Renal cortex interstitium (tissue), 11 donors: ENCODE results near the gene PNPLA8. TPM values are rescaled to one million over a fixed set of nuclear protein-coding genes. Genes with fewer than 3 reads are reported as not detected.
"Not testable (repeated sequence)": the region's sequence is repeated elsewhere in the genome, so short reads cannot be mapped to it uniquely, and the experiment has no call there.

Experiments
- DNase-seq, 11 donors: peaks; one replicate each; pipeline ENCODE4 v3.0.0-alpha.2; 2013; ENCODE audit warnings: low read depth in 9 of 11, low spot score in 4 of 11; ENCODE audit errors: extremely low read depth in 1 of 11
- polyA plus RNA-seq, 3 donors: library from polyadenylated mRNA; unstranded; fragments of 120-200 nt; gene quantifications; one replicate each; pipeline ENCODE4 v1.2.1, GENCODE V29; 2013; ENCODE audit not compliant: insufficient read length in 3 of 3

The PNPLA8 gene
- polyA plus RNA-seq, 3 donors = 36.3 to 41.2 (median 37.4) TPM

GRCh38 chr7:108538236-108538635, 12.3 kb upstream of the PNPLA8 start:
- not testable (repeated sequence) for DNase-seq

GRCh38 chr7:108537229-108537628, 11.3 kb upstream of the PNPLA8 start:
- DNase-seq = no peak

- DNase-seq = no peak
Observed at GRCh38 chr7:108535744-108536143, 9.8 kb upstream of the PNPLA8 start.

GRCh38 chr7:108535257-108535656, 9.3 kb upstream of the PNPLA8 start:
- DNase-seq = no peak

- no peak for DNase-seq
Observed at GRCh38 chr7:108533712-108534111, 7.8 kb upstream of the PNPLA8 start.

GRCh38 chr7:108529341-108529740, 3.4 kb upstream of the PNPLA8 start:
- DNase-seq = no peak

GRCh38 chr7:108528183-108528712, 2.3 kb upstream of the PNPLA8 start:
- no peak for DNase-seq

- DNase-seq = no peak
Observed at GRCh38 chr7:108526768-108527017, 758 bp upstream of the PNPLA8 start.

- peak in 3 of 11 donors; percentile 5 to 61 (median 15) for DNase-seq
Observed at GRCh38 chr7:108525327-108525984, 479 bp downstream of the PNPLA8 start.

GRCh38 chr7:108522780-108523179, 3.2 kb downstream of the PNPLA8 start:
- no peak for DNase-seq

- DNase-seq = no peak
Observed at GRCh38 chr7:108517951-108518350, 8.0 kb downstream of the PNPLA8 start.

GRCh38 chr7:108515630-108516029, 10.3 kb downstream of the PNPLA8 start:
- no peak for DNase-seq

- no peak for DNase-seq
Observed at GRCh38 chr7:108515013-108515412, 10.9 kb downstream of the PNPLA8 start.

- DNase-seq = no peak
Observed at GRCh38 chr7:108511939-108512338, 14.0 kb downstream of the PNPLA8 start.

GRCh38 chr7:108504576-108504975, 21.4 kb downstream of the PNPLA8 start:
- DNase-seq = not testable (repeated sequence)

- DNase-seq = no peak
Observed at GRCh38 chr7:108503112-108504026, 22.6 kb downstream of the PNPLA8 start.

- no peak for DNase-seq
Observed at GRCh38 chr7:108499566-108499965, 26.4 kb downstream of the PNPLA8 start.

GRCh38 chr7:108498481-108498880, 27.5 kb downstream of the PNPLA8 start:
- DNase-seq = no peak

GRCh38 chr7:108497082-108497725, 28.7 kb downstream of the PNPLA8 start:
- peak; percentile 13 to 42 (median 25) for DNase-seq

GRCh38 chr7:108492742-108493141, 33.2 kb downstream of the PNPLA8 start:
- no peak for DNase-seq
